Measurements from ENCODE around the gene ALOX5AP.

The ALOX5AP gene

GRCh38 chr13:30714629-30715371, 20.5 kb upstream of the ALOX5AP start:
- DNase-seq (ENCODE audit: low read depth in 2 of 3, low spot score in 1 of 3): no peak

GRCh38 chr13:30715372-30715756, 20.0 kb upstream of the ALOX5AP start:
- no peak for DNase-seq (ENCODE audit: low read depth in 2 of 3, low spot score in 1 of 3)

- DNase-seq (ENCODE audit: low read depth in 2 of 3, low spot score in 1 of 3): no peak
Observed at GRCh38 chr13:30715837-30716236, 19.5 kb upstream of the ALOX5AP start.

- DNase-seq (ENCODE audit: low read depth in 2 of 3, low spot score in 1 of 3): no peak
Observed at GRCh38 chr13:30718661-30719524, 16.4 kb upstream of the ALOX5AP start.

- DNase-seq (ENCODE audit: low read depth in 2 of 3, low spot score in 1 of 3): no peak
Observed at GRCh38 chr13:30719525-30719914, 15.8 kb upstream of the ALOX5AP start.

GRCh38 chr13:30720172-30720869, 15.0 kb upstream of the ALOX5AP start:
- DNase-seq (ENCODE audit: low read depth in 2 of 3, low spot score in 1 of 3): no peak

GRCh38 chr13:30721936-30722335, 13.4 kb upstream of the ALOX5AP start:
- DNase-seq (ENCODE audit: low read depth in 2 of 3, low spot score in 1 of 3): no peak

- DNase-seq (ENCODE audit: low read depth in 2 of 3, low spot score in 1 of 3): no peak
Observed at GRCh38 chr13:30722361-30722760, 13.0 kb upstream of the ALOX5AP start.

- no peak for DNase-seq (ENCODE audit: low read depth in 2 of 3, low spot score in 1 of 3)
Observed at GRCh38 chr13:30724778-30725177, 10.6 kb upstream of the ALOX5AP start.

- no peak for DNase-seq (ENCODE audit: low read depth in 2 of 3, low spot score in 1 of 3)
Observed at GRCh38 chr13:30725326-30726085, 9.8 kb upstream of the ALOX5AP start.

GRCh38 chr13:30726192-30726591, 9.2 kb upstream of the ALOX5AP start:
- DNase-seq (ENCODE audit: low read depth in 2 of 3, low spot score in 1 of 3): no peak

GRCh38 chr13:30727491-30728355, 7.6 kb upstream of the ALOX5AP start:
- DNase-seq (ENCODE audit: low read depth in 2 of 3, low spot score in 1 of 3): no peak

- DNase-seq (ENCODE audit: low read depth in 2 of 3, low spot score in 1 of 3): no peak
Observed at GRCh38 chr13:30729801-30730200, 5.5 kb upstream of the ALOX5AP start.

GRCh38 chr13:30730526-30730925, 4.8 kb upstream of the ALOX5AP start:
- no peak for DNase-seq (ENCODE audit: low read depth in 2 of 3, low spot score in 1 of 3)

GRCh38 chr13:30731361-30732045, 3.8 kb upstream of the ALOX5AP start:
- no peak for DNase-seq (ENCODE audit: low read depth in 2 of 3, low spot score in 1 of 3)

GRCh38 chr13:30732046-30732390, 3.3 kb upstream of the ALOX5AP start:
- no peak for DNase-seq (ENCODE audit: low read depth in 2 of 3, low spot score in 1 of 3)

- no peak for DNase-seq (ENCODE audit: low read depth in 2 of 3, low spot score in 1 of 3)
Observed at GRCh38 chr13:30734439-30734838, 904 bp upstream of the ALOX5AP start.

- no peak for DNase-seq (ENCODE audit: low read depth in 2 of 3, low spot score in 1 of 3)
Observed at GRCh38 chr13:30735872-30736175, 481 bp downstream of the ALOX5AP start.

GRCh38 chr13:30736461-30737320, 1.3 kb downstream of the ALOX5AP start:
- no peak for DNase-seq (ENCODE audit: low read depth in 2 of 3, low spot score in 1 of 3)

Data from stimulated activated CD4-positive, alpha-beta T cell treated with anti-CD3 and anti-CD28 coated beads, Interleukin-12 subunit alpha, Interleukin-12 subunit beta, amount 100 ng/mL, for 48 hours (primary cell).